ENCODE results near the gene RASA3.

GRCh38 chr13:114162533-114162922 is 30.1 kb upstream of the RASA3 start:
- TF ChIP-seq POLR2AphosphoS5 (IDR thresholded peaks at IDR 0.05; ENCODE audit: low read depth), result no peak
- no peak for TF ChIP-seq CTCF (IDR thresholded peaks at IDR 0.05; ENCODE audit: insufficient read depth, low read length)
- TF ChIP-seq SPI1 (IDR thresholded peaks at IDR 0.05; ENCODE audit: borderline replicate concordance, low read depth), result no peak
- no peak for TF ChIP-seq REST (IDR thresholded peaks at IDR 0.05; ENCODE audit: insufficient replicate concordance, low read depth)
